NCI-H128 (cell line): ENCODE measurements around the gene RBM33.

Experiments used
- DNase-seq: peaks from one replicate; lab custom pipeline; 2025; ENCODE audit not compliant: unreplicated experiment; lab: John Stamatoyannopoulos, UW

Gene RBM33

GRCh38 chr7:155621418-155621980, 23.0 kb upstream of the RBM33 start:
- no peak for DNase-seq

- DNase-seq, result no peak
Measured at GRCh38 chr7:155624412-155624811, 20.0 kb upstream of the RBM33 start.

- no peak for DNase-seq
Measured at GRCh38 chr7:155625557-155625956, 18.9 kb upstream of the RBM33 start.

GRCh38 chr7:155629171-155629570, 15.3 kb upstream of the RBM33 start:
- DNase-seq, result no peak

GRCh38 chr7:155631155-155631554, 13.3 kb upstream of the RBM33 start:
- DNase-seq, result no peak

GRCh38 chr7:155635817-155636216, 8.6 kb upstream of the RBM33 start:
- no peak for DNase-seq

GRCh38 chr7:155637155-155637554, 7.3 kb upstream of the RBM33 start:
- DNase-seq, result no peak

- DNase-seq, result no peak
Measured at GRCh38 chr7:155638366-155638765, 6.1 kb upstream of the RBM33 start.

- no peak for DNase-seq
Measured at GRCh38 chr7:155639958-155640520, 4.4 kb upstream of the RBM33 start.

- DNase-seq, result no peak
Measured at GRCh38 chr7:155640629-155641028, 3.8 kb upstream of the RBM33 start.

GRCh38 chr7:155643804-155644177, 670 bp upstream of the RBM33 start:
- DNase-seq, result no peak

- DNase-seq, result no peak
Measured at GRCh38 chr7:155644971-155645509, 579 bp downstream of the RBM33 start.

GRCh38 chr7:155645662-155646061, 1.2 kb downstream of the RBM33 start:
- no peak for DNase-seq

GRCh38 chr7:155646669-155647068, 2.2 kb downstream of the RBM33 start:
- no peak for DNase-seq

- no peak for DNase-seq
Measured at GRCh38 chr7:155647302-155647701, 2.8 kb downstream of the RBM33 start.

GRCh38 chr7:155647734-155648133, 3.3 kb downstream of the RBM33 start:
- no peak for DNase-seq

- DNase-seq, result no peak
Measured at GRCh38 chr7:155648752-155649339, 4.4 kb downstream of the RBM33 start.

- DNase-seq, result no peak
Measured at GRCh38 chr7:155649588-155649987, 5.1 kb downstream of the RBM33 start.

- DNase-seq, result no peak
Measured at GRCh38 chr7:155652156-155653114, 8.0 kb downstream of the RBM33 start.

- no peak for DNase-seq
Measured at GRCh38 chr7:155653803-155654202, 9.3 kb downstream of the RBM33 start.

- DNase-seq, result no peak
Measured at GRCh38 chr7:155656891-155657290, 12.4 kb downstream of the RBM33 start.
